ENCODE results near the gene CCSER1. TPM values are rescaled to one million over a fixed set of nuclear protein-coding genes. Genes with fewer than 3 reads are reported as not detected.

Gene CCSER1
- total and polyA plus RNA-seq, 2 donors (not counting 1 experiment from before 2014, with no cell fraction given) = 10.7 to 39.5 TPM

- H3K27me3 ChIP-seq (replicated peaks in 1 of 4; ENCODE audit: control extremely low read depth in 1 of 4, control insufficient read depth in 3 of 4, insufficient read depth in 4 of 4, low read length in 3 of 4) = no peaks in the 10 kb centered on the region
- no peak overlapping the region for H3K4me2 ChIP-seq (replicated peaks; ENCODE audit: low read depth, low read length, poor library complexity, severe bottlenecking)
- Mint-ChIP-seq H3K4me3 (no peak overlapping the region), H3K4me1 (no peaks in the 10 kb centered on the region), H3K9me3 (ENCODE audit: insufficient read depth) (no peaks in the 10 kb centered on the region), H3K27me3 (no peaks in the 10 kb centered on the region), H3K27ac (no peak overlapping the region)
- POLR2A ChIA-PET = no interaction called here
- DNase-seq (no peak), ATAC-seq (ENCODE audit: low read depth) (no peak)
- H3K9ac ChIP-seq (ENCODE audit: low read length) = no peak overlapping the region
- intact Hi-C loops (cut with micrococcal nuclease) = no loop called here
- H3K9me3 ChIP-seq (ENCODE audit: control extremely low read depth in 1 of 3, control insufficient read depth in 2 of 3, insufficient read depth in 1 of 3, low read length in 2 of 3) = no peaks in the 10 kb centered on the region
- H2AFZ ChIP-seq (ENCODE audit: insufficient read depth, low read depth, low read length, poor library complexity, severe bottlenecking) = no peak overlapping the region
- no peak for TF ChIP-seq EZH2 (IDR thresholded peaks at IDR 0.05; ENCODE audit: borderline replicate concordance, insufficient read depth, low read depth, low read length, poor library complexity, severe bottlenecking)
- TF ChIP-seq CTCF (IDR thresholded peaks at IDR 0.05) = no peak
- no CpG with 5 or more reads among the region's 1 CpG for WGBS (ENCODE audit: insufficient coverage)
- no peak overlapping the region for H3K27ac ChIP-seq (ENCODE audit: low read length in 2 of 2)
- H3K36me3 ChIP-seq (replicated peaks in 1 of 2; ENCODE audit: control extremely low read depth in 1 of 2, control insufficient read depth in 1 of 2, extremely low read depth in 1 of 2, insufficient read depth in 2 of 2, low read length in 1 of 2) = no peaks in the 10 kb centered on the region
- H4K20me1 ChIP-seq (ENCODE audit: control insufficient read depth, insufficient read depth, low read length, poor library complexity, severe bottlenecking) = no peaks in the 10 kb centered on the region
- H3K4me1 ChIP-seq (ENCODE audit: control insufficient read depth in 2 of 2, insufficient read depth in 2 of 2, low read length in 2 of 2) = no peaks in the 10 kb centered on the region
- CTCF ChIA-PET = no interaction called here
- no peaks in the 10 kb centered on the region for H3K79me2 ChIP-seq (ENCODE audit: control insufficient read depth, insufficient read depth, low read length)
- no peak overlapping the region for H3K4me3 ChIP-seq (ENCODE audit: control extremely low read depth in 1 of 5, extremely low read depth in 1 of 5, insufficient read depth in 1 of 5, low read depth in 2 of 5, low read length in 4 of 5)
These were observed 868.8 kb downstream of the CCSER1 start for GRCh38 chr4:90995996-90996395.

GRCh38 chr4:90996813-90997212 is 869.6 kb downstream of the CCSER1 start:
- no CpG with 5 or more reads among the region's 1 CpG for WGBS (ENCODE audit: insufficient coverage)
- Mint-ChIP-seq H3K27me3 (no peaks in the 10 kb centered on the region), H3K4me1 (no peaks in the 10 kb centered on the region), H3K9me3 (ENCODE audit: insufficient read depth) (no peaks in the 10 kb centered on the region), H3K4me3 (no peak overlapping the region), H3K27ac (no peak overlapping the region)
- ATAC-seq (ENCODE audit: low read depth) (no peak), DNase-seq (no peak)
- Histone ChIP-seq H3K4me3 (ENCODE audit: control extremely low read depth in 1 of 5, extremely low read depth in 1 of 5, insufficient read depth in 1 of 5, low read depth in 2 of 5, low read length in 4 of 5) (no peak overlapping the region), H3K4me2 (replicated peaks; ENCODE audit: low read depth, low read length, poor library complexity, severe bottlenecking) (no peak overlapping the region), H3K79me2 (ENCODE audit: control insufficient read depth, insufficient read depth, low read length) (no peaks in the 10 kb centered on the region), H4K20me1 (ENCODE audit: control insufficient read depth, insufficient read depth, low read length, poor library complexity, severe bottlenecking) (no peaks in the 10 kb centered on the region), H3K9ac (ENCODE audit: low read length) (no peak overlapping the region), H3K27me3 (replicated peaks in 1 of 4; ENCODE audit: control extremely low read depth in 1 of 4, control insufficient read depth in 3 of 4, insufficient read depth in 4 of 4, low read length in 3 of 4) (no peaks in the 10 kb centered on the region), H2AFZ (ENCODE audit: insufficient read depth, low read depth, low read length, poor library complexity, severe bottlenecking) (no peak overlapping the region), H3K9me3 (ENCODE audit: control extremely low read depth in 1 of 3, control insufficient read depth in 2 of 3, insufficient read depth in 1 of 3, low read length in 2 of 3) (no peaks in the 10 kb centered on the region), H3K36me3 (replicated peaks in 1 of 2; ENCODE audit: control extremely low read depth in 1 of 2, control insufficient read depth in 1 of 2, extremely low read depth in 1 of 2, insufficient read depth in 2 of 2, low read length in 1 of 2) (no peaks in the 10 kb centered on the region), H3K4me1 (ENCODE audit: control insufficient read depth in 2 of 2, insufficient read depth in 2 of 2, low read length in 2 of 2) (no peaks in the 10 kb centered on the region), H3K27ac (ENCODE audit: low read length in 2 of 2) (no peak overlapping the region)
- no peak for TF ChIP-seq CTCF (IDR thresholded peaks at IDR 0.05)
- no peak for TF ChIP-seq EZH2 (IDR thresholded peaks at IDR 0.05; ENCODE audit: borderline replicate concordance, insufficient read depth, low read depth, low read length, poor library complexity, severe bottlenecking)
- POLR2A ChIA-PET = no interaction called here
- intact Hi-C loops (cut with micrococcal nuclease) = no loop called here
- CTCF ChIA-PET = no interaction called here

All from B cell (primary cell).